SK-N-SH treated with all-trans-retinoic acid at 6 μM for 48 hours (cell line): ENCODE results near the gene NYAP1.

Experiments used
- ARNTL ChIP-seq: fragments of 450-650 bp; formaldehyde crosslinking; IDR thresholded peaks from 2 replicates; pipeline ENCODE4 v1.5.0; 2020; ENCODE audit warnings: low read depth, mild to moderate bottlenecking, moderate library complexity, borderline replicate concordance
- BACH2 ChIP-seq: fragments of 250-450 bp; sonication (Bioruptor Pico); IDR thresholded peaks from 2 replicates; pipeline ENCODE4 v1.9.0; 2021; ENCODE audit warnings: mild to moderate bottlenecking, borderline replicate concordance
- ESRRG ChIP-seq: fragments of 250-450 bp; sonication (Bioruptor Pico); IDR thresholded peaks from 2 replicates; pipeline ENCODE4 v1.6.1; 2021; ENCODE audit warnings: mild to moderate bottlenecking
- RARB ChIP-seq: fragments of 250-450 bp; sonication (Bioruptor Pico); IDR thresholded peaks from 2 replicates; pipeline ENCODE4 v1.8.0; 2021; ENCODE audit warnings: mild to moderate bottlenecking, moderate library complexity
- ZFP3 ChIP-seq: fragments of 250-450 bp; sonication (Bioruptor Pico); IDR thresholded peaks from 2 replicates; pipeline ENCODE4 v1.5.0; 2020; ENCODE audit warnings: mild to moderate bottlenecking, moderate library complexity
- TF ChIP-seq, protein P1 (sequence below): fragments of 250-450 bp; sonication (Bioruptor Pico); IDR thresholded peaks from 2 replicates; pipeline ENCODE4 v1.5.0; 2020; ENCODE audit warnings: mild to moderate bottlenecking, moderate library complexity
- TF ChIP-seq, protein P2 (sequence below): fragments of 250-450 bp; sonication (Bioruptor Pico); IDR thresholded peaks from 2 replicates; pipeline ENCODE4 v1.8.0; 2021; ENCODE audit warnings: low read depth, mild to moderate bottlenecking, moderate library complexity, borderline replicate concordance

DNA sequence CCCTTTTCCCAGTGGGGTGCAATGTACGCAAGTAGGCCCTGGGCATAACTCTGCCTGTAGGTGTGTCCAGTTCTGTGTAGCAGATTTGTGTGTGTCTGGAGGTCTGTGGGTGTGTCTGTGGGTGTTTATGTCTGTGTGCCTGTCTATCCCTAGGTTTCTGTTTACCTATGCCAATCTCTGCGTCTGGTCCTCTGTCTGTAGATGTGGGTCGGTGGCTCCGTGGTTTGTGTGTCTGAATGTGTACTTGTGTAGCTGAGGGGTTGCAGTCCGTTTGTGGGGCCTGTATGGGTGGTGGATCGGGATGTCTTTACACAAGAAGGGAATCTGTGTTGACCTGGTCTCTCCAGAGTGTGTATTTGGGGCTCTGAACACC is 932 bp downstream of the NYAP1 start:
- TF ChIP-seq RARB (CRISPR knock-in tag), result no peak
- TF ChIP-seq, protein P1, sequence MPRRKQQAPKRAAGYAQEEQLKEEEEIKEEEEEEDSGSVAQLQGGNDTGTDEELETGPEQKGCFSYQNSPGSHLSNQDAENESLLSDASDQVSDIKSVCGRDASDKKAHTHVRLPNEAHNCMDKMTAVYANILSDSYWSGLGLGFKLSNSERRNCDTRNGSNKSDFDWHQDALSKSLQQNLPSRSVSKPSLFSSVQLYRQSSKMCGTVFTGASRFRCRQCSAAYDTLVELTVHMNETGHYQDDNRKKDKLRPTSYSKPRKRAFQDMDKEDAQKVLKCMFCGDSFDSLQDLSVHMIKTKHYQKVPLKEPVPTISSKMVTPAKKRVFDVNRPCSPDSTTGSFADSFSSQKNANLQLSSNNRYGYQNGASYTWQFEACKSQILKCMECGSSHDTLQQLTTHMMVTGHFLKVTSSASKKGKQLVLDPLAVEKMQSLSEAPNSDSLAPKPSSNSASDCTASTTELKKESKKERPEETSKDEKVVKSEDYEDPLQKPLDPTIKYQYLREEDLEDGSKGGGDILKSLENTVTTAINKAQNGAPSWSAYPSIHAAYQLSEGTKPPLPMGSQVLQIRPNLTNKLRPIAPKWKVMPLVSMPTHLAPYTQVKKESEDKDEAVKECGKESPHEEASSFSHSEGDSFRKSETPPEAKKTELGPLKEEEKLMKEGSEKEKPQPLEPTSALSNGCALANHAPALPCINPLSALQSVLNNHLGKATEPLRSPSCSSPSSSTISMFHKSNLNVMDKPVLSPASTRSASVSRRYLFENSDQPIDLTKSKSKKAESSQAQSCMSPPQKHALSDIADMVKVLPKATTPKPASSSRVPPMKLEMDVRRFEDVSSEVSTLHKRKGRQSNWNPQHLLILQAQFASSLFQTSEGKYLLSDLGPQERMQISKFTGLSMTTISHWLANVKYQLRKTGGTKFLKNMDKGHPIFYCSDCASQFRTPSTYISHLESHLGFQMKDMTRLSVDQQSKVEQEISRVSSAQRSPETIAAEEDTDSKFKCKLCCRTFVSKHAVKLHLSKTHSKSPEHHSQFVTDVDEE (CRISPR knock-in tag), result no peak
- no peak for TF ChIP-seq ZFP3 (CRISPR knock-in tag)
- no peak for TF ChIP-seq ESRRG (CRISPR knock-in tag)
- TF ChIP-seq BACH2 (CRISPR knock-in tag), result no peak
- TF ChIP-seq, protein P2, sequence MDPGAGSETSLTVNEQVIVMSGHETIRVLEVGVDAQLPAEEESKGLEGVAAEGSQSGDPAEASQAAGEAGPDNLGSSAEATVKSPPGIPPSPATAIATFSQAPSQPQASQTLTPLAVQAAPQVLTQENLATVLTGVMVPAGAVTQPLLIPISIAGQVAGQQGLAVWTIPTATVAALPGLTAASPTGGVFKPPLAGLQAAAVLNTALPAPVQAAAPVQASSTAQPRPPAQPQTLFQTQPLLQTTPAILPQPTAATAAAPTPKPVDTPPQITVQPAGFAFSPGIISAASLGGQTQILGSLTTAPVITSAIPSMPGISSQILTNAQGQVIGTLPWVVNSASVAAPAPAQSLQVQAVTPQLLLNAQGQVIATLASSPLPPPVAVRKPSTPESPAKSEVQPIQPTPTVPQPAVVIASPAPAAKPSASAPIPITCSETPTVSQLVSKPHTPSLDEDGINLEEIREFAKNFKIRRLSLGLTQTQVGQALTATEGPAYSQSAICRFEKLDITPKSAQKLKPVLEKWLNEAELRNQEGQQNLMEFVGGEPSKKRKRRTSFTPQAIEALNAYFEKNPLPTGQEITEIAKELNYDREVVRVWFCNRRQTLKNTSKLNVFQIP, result no peak
- TF ChIP-seq ARNTL (CRISPR knock-in tag), result no peak
